ENCODE results near the gene LAMTOR2.

The LAMTOR2 gene

GRCh38 chr1:156065212-156065611 is 10.6 kb downstream of the LAMTOR2 start:
- TF ChIP-seq POLR2AphosphoS5 (IDR thresholded peaks at IDR 0.05; ENCODE audit: low read depth, low read length) (no peak), SIN3A (IDR thresholded peaks at IDR 0.05; ENCODE audit: borderline replicate concordance, insufficient read depth, low read length) (no peak), REST (IDR thresholded peaks at IDR 0.05; ENCODE audit: insufficient read depth in 1 of 2, low read depth in 2 of 2, low read length in 2 of 2) (no peak), TAF1 (IDR thresholded peaks at IDR 0.05; ENCODE audit: borderline replicate concordance, insufficient read depth, low read length) (no peak), FOXP2 (optimal IDR thresholded peaks at IDR 0.05; ENCODE audit: borderline replicate concordance, extremely low read depth, extremely low read length, insufficient read depth) (no peak)

GRCh38 chr1:156065871-156066270 is 11.3 kb downstream of the LAMTOR2 start:
- TF ChIP-seq FOXP2 (optimal IDR thresholded peaks at IDR 0.05; ENCODE audit: borderline replicate concordance, extremely low read depth, extremely low read length, insufficient read depth) = no peak
- TF ChIP-seq SIN3A (IDR thresholded peaks at IDR 0.05; ENCODE audit: borderline replicate concordance, insufficient read depth, low read length) = no peak
- no peak for TF ChIP-seq TAF1 (IDR thresholded peaks at IDR 0.05; ENCODE audit: borderline replicate concordance, insufficient read depth, low read length)
- no peak for TF ChIP-seq REST (IDR thresholded peaks at IDR 0.05; ENCODE audit: insufficient read depth in 1 of 2, low read depth in 2 of 2, low read length in 2 of 2)
- TF ChIP-seq POLR2AphosphoS5 (IDR thresholded peaks at IDR 0.05; ENCODE audit: low read depth, low read length) = no peak

- TF ChIP-seq FOXP2 (optimal IDR thresholded peaks at IDR 0.05; ENCODE audit: borderline replicate concordance, extremely low read depth, extremely low read length, insufficient read depth) (no peak), TAF1 (IDR thresholded peaks at IDR 0.05; ENCODE audit: borderline replicate concordance, insufficient read depth, low read length) (no peak), POLR2AphosphoS5 (IDR thresholded peaks at IDR 0.05; ENCODE audit: low read depth, low read length) (no peak), REST (IDR thresholded peaks at IDR 0.05; ENCODE audit: insufficient read depth in 1 of 2, low read depth in 2 of 2, low read length in 2 of 2) (no peak)
Measured at GRCh38 chr1:156067262-156067661, 12.7 kb downstream of the LAMTOR2 start.

GRCh38 chr1:156069490-156070455 is 15.2 kb downstream of the LAMTOR2 start:
- no peak for TF ChIP-seq TAF1 (IDR thresholded peaks at IDR 0.05; ENCODE audit: borderline replicate concordance, insufficient read depth, low read length)
- no peak for TF ChIP-seq POLR2AphosphoS5 (IDR thresholded peaks at IDR 0.05; ENCODE audit: low read depth, low read length)
- no peak for TF ChIP-seq REST (IDR thresholded peaks at IDR 0.05; ENCODE audit: insufficient read depth in 1 of 2, low read depth in 2 of 2, low read length in 2 of 2)
- no peak for TF ChIP-seq FOXP2 (optimal IDR thresholded peaks at IDR 0.05; ENCODE audit: borderline replicate concordance, extremely low read depth, extremely low read length, insufficient read depth)
- TF ChIP-seq SIN3A (IDR thresholded peaks at IDR 0.05; ENCODE audit: borderline replicate concordance, insufficient read depth, low read length) = no peak

Measured in PFSK-1 (cell line).